8988T (cell line): ENCODE results near the gene CDK14.

Experiments used
- DNase-seq: peaks from one replicate; pipeline ENCODE4 v3.0.0; 2011

Gene CDK14

GRCh38 chr7:90688810-90689209 lies 92.7 kb downstream of the CDK14 start:
- DNase-seq = no peak

GRCh38 chr7:90689260-90689659 lies 93.1 kb downstream of the CDK14 start:
- DNase-seq = no peak

GRCh38 chr7:90690159-90690858 lies 94.2 kb downstream of the CDK14 start:
- no peak for DNase-seq

- no peak for DNase-seq
Observed at GRCh38 chr7:90692396-90692795, 96.3 kb downstream of the CDK14 start.

- DNase-seq = no peak
Observed at GRCh38 chr7:90692947-90693346, 96.8 kb downstream of the CDK14 start.

- DNase-seq = no peak
Observed at GRCh38 chr7:90693939-90694338, 97.8 kb downstream of the CDK14 start.

GRCh38 chr7:90698616-90699015 lies 102.5 kb downstream of the CDK14 start:
- DNase-seq = no peak

GRCh38 chr7:90701021-90701420 lies 104.9 kb downstream of the CDK14 start:
- no peak for DNase-seq

GRCh38 chr7:90701771-90702170 lies 105.7 kb downstream of the CDK14 start:
- DNase-seq = no peak

GRCh38 chr7:90705391-90706071 lies 109.4 kb downstream of the CDK14 start:
- DNase-seq = no peak

GRCh38 chr7:90706072-90706716 lies 110.1 kb downstream of the CDK14 start:
- DNase-seq = no peak

GRCh38 chr7:90708841-90709317 lies 112.8 kb downstream of the CDK14 start:
- DNase-seq = no peak

GRCh38 chr7:90709501-90710465 lies 113.7 kb downstream of the CDK14 start:
- DNase-seq = no peak

- DNase-seq = no peak
Observed at GRCh38 chr7:90710466-90710850, 114.3 kb downstream of the CDK14 start.

GRCh38 chr7:90713628-90714027 lies 117.5 kb downstream of the CDK14 start:
- DNase-seq = no peak

- no peak for DNase-seq
Observed at GRCh38 chr7:90715067-90715466, 118.9 kb downstream of the CDK14 start.

- DNase-seq = no peak
Observed at GRCh38 chr7:90717296-90718060, 121.4 kb downstream of the CDK14 start.

GRCh38 chr7:90719155-90719554 lies 123.0 kb downstream of the CDK14 start:
- DNase-seq = no peak

GRCh38 chr7:90720984-90721760 lies 125.1 kb downstream of the CDK14 start:
- DNase-seq = no peak

- DNase-seq = no peak
Observed at GRCh38 chr7:90721869-90722431, 125.8 kb downstream of the CDK14 start.

GRCh38 chr7:90723233-90723632 lies 127.1 kb downstream of the CDK14 start:
- DNase-seq = no peak
